Liver (tissue), 3 donors: ENCODE measurements around the gene TMED1.

Experiments
- FOXA2 ChIP-seq: IDR thresholded peaks from 2 replicates; pipeline ENCODE4 v1.6.1; 2016; ENCODE audit warnings: antibody characterized with exemption
- GABPA ChIP-seq, 2 donors: IDR thresholded peaks in 1 of 2; conservative IDR thresholded peaks in 1 of 2; 2 replicates each; pipeline ENCODE4 v1.6.1; 2016; ENCODE audit warnings: antibody characterized with exemption in 2 of 2, mild to moderate bottlenecking in 1 of 2, moderate library complexity in 1 of 2
- JUND ChIP-seq, 2 donors: IDR thresholded peaks; 2 replicates each; pipeline ENCODE4 v1.6.1; 2016; ENCODE audit warnings: antibody characterized with exemption in 2 of 2
- RAD21 ChIP-seq, 2 donors: IDR thresholded peaks; 2 replicates each; pipeline ENCODE4 v1.6.1; 2016; ENCODE audit warnings: antibody characterized with exemption in 2 of 2, mild to moderate bottlenecking in 2 of 2
- SP1 ChIP-seq: IDR thresholded peaks from 2 replicates; pipeline ENCODE4 v1.6.1; 2018; ENCODE audit warnings: antibody characterized with exemption, mild to moderate bottlenecking
- TAF1 ChIP-seq: conservative IDR thresholded peaks from 2 replicates; pipeline ENCODE4 v1.6.1; 2016; ENCODE audit warnings: antibody characterized with exemption, mild to moderate bottlenecking
- YY1 ChIP-seq: IDR thresholded peaks from 2 replicates; pipeline ENCODE4 v1.6.1; 2016; ENCODE audit warnings: antibody characterized with exemption, mild to moderate bottlenecking
- TF ChIP-seq, protein P1 (sequence below): fragments of 150-350 bp; IDR thresholded peaks from 2 replicates; pipeline ENCODE4 v1.5.1; 2017; ENCODE audit warnings: improper control_type of control experiment, low read depth, low read length; ENCODE audit not compliant: missing input control
- TF ChIP-seq, protein P2 (sequence below): IDR thresholded peaks from 2 replicates; pipeline ENCODE4 v1.6.1; 2016; ENCODE audit warnings: antibody characterized with exemption, mild to moderate bottlenecking
- TF ChIP-seq, protein P3 (sequence below): IDR thresholded peaks from 2 replicates; pipeline ENCODE4 v1.6.1; 2016; ENCODE audit warnings: antibody characterized with exemption
- TF ChIP-seq, protein P4 (sequence below): IDR thresholded peaks from 2 replicates; pipeline ENCODE4 v1.6.1; 2016; ENCODE audit warnings: antibody characterized with exemption
- TF ChIP-seq, protein P5 (sequence below): IDR thresholded peaks from 2 replicates; pipeline ENCODE4 v1.6.1; 2016; ENCODE audit warnings: antibody characterized with exemption
- donor health status: healthy.
- donor health status: healthy.

DNA sequence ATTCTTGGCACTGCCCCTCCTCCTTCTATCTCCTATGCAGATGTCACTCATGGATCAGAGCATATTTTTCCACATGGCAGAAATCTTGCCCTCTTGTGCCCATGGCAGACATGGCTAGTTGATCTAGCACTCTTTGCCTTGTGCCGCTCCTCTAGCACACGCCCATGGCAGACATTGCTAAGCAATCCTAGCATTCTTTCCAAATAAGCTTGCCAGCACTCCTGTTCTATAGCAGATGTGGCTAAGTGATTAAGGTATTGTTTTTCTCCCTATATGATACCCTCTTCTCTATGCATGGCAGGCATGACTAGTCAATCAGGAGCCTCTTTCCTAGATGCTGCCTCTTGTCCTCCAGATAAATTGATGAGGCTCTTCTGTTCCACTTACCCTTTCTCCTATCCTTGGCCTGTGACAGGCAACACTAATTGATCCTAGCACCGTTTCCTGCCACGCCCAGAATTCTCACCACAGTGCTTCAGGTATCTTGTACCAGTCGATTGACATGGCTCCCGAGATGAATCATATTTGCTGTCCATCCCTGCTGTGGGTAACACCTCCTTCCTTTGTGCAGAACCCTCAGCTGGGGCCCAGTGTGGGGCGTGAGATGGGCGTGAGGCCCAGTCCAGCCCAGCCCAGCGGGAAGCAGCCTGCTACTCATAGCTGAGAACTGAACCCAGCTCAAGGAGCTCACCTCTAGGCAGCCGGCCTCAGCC lies 26.9 kb downstream of the TMED1 start:
- TF ChIP-seq SP1 (no peak), RAD21 (IDR thresholded peaks at IDR 0.05) (no peak), GABPA (IDR thresholded peaks at IDR 0.05 in 1 of 2, conservative IDR thresholded peaks at IDR 0.05 in 1 of 2) (no peak), TAF1 (no peak), YY1 (no peak), JUND (IDR thresholded peaks at IDR 0.05) (no peak), FOXA2 (no peak)
- TF ChIP-seq, protein P1, sequence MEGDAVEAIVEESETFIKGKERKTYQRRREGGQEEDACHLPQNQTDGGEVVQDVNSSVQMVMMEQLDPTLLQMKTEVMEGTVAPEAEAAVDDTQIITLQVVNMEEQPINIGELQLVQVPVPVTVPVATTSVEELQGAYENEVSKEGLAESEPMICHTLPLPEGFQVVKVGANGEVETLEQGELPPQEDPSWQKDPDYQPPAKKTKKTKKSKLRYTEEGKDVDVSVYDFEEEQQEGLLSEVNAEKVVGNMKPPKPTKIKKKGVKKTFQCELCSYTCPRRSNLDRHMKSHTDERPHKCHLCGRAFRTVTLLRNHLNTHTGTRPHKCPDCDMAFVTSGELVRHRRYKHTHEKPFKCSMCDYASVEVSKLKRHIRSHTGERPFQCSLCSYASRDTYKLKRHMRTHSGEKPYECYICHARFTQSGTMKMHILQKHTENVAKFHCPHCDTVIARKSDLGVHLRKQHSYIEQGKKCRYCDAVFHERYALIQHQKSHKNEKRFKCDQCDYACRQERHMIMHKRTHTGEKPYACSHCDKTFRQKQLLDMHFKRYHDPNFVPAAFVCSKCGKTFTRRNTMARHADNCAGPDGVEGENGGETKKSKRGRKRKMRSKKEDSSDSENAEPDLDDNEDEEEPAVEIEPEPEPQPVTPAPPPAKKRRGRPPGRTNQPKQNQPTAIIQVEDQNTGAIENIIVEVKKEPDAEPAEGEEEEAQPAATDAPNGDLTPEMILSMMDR, result no peak
- TF ChIP-seq, protein P2, sequence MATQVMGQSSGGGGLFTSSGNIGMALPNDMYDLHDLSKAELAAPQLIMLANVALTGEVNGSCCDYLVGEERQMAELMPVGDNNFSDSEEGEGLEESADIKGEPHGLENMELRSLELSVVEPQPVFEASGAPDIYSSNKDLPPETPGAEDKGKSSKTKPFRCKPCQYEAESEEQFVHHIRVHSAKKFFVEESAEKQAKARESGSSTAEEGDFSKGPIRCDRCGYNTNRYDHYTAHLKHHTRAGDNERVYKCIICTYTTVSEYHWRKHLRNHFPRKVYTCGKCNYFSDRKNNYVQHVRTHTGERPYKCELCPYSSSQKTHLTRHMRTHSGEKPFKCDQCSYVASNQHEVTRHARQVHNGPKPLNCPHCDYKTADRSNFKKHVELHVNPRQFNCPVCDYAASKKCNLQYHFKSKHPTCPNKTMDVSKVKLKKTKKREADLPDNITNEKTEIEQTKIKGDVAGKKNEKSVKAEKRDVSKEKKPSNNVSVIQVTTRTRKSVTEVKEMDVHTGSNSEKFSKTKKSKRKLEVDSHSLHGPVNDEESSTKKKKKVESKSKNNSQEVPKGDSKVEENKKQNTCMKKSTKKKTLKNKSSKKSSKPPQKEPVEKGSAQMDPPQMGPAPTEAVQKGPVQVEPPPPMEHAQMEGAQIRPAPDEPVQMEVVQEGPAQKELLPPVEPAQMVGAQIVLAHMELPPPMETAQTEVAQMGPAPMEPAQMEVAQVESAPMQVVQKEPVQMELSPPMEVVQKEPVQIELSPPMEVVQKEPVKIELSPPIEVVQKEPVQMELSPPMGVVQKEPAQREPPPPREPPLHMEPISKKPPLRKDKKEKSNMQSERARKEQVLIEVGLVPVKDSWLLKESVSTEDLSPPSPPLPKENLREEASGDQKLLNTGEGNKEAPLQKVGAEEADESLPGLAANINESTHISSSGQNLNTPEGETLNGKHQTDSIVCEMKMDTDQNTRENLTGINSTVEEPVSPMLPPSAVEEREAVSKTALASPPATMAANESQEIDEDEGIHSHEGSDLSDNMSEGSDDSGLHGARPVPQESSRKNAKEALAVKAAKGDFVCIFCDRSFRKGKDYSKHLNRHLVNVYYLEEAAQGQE, result no peak
- TF ChIP-seq, protein P3, sequence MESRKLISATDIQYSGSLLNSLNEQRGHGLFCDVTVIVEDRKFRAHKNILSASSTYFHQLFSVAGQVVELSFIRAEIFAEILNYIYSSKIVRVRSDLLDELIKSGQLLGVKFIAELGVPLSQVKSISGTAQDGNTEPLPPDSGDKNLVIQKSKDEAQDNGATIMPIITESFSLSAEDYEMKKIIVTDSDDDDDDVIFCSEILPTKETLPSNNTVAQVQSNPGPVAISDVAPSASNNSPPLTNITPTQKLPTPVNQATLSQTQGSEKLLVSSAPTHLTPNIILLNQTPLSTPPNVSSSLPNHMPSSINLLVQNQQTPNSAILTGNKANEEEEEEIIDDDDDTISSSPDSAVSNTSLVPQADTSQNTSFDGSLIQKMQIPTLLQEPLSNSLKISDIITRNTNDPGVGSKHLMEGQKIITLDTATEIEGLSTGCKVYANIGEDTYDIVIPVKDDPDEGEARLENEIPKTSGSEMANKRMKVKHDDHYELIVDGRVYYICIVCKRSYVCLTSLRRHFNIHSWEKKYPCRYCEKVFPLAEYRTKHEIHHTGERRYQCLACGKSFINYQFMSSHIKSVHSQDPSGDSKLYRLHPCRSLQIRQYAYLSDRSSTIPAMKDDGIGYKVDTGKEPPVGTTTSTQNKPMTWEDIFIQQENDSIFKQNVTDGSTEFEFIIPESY, result no peak
- TF ChIP-seq, protein P4, sequence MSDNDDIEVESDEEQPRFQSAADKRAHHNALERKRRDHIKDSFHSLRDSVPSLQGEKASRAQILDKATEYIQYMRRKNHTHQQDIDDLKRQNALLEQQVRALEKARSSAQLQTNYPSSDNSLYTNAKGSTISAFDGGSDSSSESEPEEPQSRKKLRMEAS, result no peak
- TF ChIP-seq, protein P5, sequence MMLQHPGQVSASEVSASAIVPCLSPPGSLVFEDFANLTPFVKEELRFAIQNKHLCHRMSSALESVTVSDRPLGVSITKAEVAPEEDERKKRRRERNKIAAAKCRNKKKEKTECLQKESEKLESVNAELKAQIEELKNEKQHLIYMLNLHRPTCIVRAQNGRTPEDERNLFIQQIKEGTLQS, result no peak
